HTERT RPE-1 (cell line): ENCODE measurements around the gene ZBTB7B.

Experiments used
- in situ Hi-C: fragments of 300-500 bp; cut with MboI; formaldehyde crosslinking; loops from 4 replicates; pipeline ENCODE4 v1.14.3; 2020; ENCODE audit warnings: low sequenced_read_pairs

ZBTB7B gene

DNA sequence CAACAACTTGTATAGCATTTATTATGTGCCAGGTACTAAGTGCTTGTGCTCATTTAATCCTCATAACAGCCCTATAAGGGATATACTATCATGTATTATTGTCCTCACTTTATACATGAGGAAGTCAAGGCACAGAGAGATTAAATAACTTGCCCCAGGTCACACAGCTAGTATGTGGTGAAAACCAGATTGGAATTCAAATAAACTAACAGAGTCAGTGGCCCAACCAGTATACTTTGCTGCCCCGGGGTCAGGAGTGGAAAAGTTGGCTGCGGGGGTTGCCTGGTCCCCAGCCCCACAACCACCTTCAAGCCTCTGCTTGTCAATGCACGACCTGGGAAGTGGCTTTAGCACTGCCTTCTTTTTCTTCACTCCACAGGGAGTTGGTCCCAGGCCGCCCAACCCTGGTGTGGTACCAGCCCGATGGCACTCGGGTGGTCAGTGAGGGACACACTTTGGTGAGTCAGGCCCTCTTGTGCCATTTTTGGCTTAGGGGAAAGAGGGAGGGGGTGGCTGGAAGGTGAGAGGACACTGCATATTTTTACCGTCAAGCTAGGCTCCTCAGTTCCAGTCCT lies 51.0 kb downstream of the ZBTB7B start:
- in situ Hi-C loops: no loop called here

DNA sequence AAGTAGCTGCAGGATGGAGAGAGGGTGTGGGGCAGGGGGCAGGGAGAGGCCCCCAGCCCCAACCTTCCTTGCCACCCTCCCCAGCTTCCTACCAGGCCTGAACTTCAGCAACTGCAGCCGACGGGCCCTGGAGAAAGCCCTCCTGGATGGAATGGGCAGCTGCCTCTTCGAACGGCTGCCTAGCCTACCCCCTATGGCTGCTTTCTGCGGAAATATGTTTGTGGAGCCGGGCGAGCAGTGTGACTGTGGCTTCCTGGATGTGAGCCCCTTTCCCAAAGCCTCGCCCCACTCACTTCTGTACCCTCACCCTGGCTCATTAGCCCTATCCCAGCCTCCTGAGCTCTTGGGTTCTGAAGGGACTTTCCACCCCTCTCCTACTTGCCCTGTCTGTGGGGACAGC lies 54.5 kb downstream of the ZBTB7B start:
- in situ Hi-C loops: no loop called here

DNA sequence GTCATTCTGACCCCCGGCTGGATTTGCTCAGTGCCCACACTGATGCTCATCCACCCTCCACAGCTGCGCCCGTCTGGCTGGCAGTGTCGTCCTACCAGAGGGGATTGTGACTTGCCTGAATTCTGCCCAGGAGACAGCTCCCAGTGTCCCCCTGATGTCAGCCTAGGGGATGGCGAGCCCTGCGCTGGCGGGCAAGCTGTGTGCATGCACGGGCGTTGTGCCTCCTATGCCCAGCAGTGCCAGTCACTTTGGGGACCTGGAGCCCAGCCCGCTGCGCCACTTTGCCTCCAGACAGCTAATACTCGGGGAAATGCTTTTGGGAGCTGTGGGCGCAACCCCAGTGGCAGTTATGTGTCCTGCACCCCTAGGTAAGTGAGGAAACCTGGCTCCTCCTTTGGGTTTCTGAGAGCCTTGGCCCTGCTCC lies 55.2 kb downstream of the ZBTB7B start:
- in situ Hi-C loops: no loop called here

DNA sequence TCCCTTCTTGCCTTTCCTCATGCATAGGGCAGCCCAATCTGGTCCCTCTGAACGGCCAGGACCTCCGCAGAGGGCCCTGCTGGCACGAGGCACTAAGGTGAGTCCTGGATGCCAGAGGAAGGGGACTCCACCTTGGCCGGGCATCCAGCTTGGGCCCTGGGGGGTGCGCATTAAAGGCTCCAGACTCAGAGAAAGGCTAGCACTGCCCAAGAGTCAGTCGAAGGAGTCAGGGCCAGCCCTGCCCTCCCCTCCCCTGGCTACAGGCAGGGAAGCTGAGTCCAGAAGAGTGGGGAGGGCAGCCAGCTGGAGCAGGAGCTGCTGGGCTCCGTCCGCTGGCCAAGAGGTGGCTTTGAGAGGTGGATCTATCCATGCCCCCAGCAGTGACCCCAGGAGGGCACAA lies 58.1 kb downstream of the ZBTB7B start:
- in situ Hi-C loops: no loop called here

DNA sequence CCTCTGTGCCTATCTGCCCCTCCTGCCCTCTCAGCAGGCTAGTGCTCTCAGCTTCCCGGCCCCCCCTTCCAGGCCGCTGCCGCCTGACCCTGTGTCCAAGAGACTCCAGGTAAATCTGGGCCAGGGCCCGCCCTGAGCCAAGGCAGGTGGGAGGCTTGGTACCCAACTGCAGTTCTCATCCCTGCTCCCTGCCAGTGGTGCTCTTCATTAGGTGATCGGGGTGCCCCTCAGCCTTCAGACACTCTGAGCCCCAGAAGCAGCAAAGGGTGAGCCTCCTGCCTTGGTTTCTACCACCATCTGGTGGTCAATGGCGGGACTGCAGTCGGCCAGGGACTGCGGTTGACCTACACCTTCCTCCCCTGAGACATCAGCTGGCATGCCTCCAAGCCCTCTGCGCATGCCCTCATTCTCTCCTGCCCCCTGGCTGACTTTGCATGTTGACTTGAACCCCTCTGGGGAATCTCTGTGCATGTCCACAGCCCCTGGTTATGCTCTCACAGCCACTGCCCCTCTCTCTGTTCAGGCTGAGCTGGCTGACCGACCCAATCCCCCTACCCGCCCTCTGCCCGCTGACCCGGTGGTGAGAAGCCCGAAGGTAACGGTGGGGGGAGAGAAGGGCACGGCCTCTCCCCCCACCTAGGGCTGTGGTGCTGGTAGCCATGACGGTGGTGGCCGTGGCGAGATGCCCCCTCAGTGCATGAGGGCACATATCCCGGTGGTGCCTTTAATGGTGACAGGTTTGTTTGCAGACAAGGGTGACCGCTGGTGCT lies 59.0 kb downstream of the ZBTB7B start:
- in situ Hi-C loops: no loop called here

DNA sequence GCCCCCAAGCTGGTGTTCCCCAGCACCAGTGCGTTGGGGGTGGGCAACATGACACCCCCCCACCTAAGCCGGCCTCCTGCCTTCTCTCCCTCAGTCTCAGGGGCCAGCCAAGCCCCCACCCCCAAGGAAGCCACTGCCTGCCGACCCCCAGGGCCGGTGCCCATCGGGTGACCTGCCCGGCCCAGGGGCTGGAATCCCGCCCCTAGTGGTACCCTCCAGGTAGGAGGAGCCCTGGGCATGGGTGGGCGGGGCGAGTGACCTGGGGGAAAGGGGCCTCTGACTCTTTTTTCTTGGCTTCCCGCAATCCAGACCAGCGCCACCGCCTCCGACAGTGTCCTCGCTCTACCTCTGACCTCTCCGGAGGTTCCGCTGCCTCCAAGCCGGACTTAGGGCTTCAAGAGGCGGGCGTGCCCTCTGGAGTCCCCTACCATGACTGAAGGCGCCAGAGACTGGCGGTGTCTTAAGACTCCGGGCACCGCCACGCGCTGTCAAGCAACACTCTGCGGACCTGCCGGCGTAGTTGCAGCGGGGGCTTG lies 59.6 kb downstream of the ZBTB7B start:
- in situ Hi-C loops: no loop called here

DNA sequence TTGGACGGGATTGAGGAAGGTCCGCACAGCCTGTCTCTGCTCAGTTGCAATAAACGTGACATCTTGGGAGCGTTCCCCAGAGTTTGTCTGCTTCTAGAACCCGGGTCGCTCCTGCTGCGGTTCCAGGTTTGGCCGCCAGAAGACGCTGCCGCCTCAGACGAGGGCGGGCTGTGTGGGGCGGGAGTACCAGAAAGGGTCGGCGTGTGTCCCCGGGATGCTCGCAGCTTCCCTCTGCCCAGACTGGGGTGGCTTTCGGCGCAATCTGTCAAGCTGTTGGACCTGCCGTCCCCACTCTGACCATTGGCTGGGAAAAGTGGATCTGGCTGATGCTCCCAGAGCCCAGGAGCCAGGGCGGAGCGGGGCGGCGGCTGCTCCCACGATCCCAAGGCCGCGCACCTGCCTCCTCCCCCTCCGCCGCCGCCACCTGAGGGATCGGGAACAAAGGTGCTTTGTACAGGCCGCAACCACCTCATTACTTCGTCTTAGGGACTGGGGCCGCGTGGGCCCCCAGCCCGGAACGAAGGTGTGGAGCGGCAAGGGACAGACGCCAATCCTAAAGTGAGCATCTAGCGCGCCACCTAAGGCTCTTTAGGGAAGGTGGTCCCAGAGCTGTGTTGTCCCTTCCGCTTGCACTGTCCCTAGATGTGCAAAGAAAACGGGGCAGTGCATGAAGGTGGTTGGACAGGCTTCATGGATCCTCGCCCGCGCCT lies 60.3 kb downstream of the ZBTB7B start:
- in situ Hi-C loops: no loop called here

DNA sequence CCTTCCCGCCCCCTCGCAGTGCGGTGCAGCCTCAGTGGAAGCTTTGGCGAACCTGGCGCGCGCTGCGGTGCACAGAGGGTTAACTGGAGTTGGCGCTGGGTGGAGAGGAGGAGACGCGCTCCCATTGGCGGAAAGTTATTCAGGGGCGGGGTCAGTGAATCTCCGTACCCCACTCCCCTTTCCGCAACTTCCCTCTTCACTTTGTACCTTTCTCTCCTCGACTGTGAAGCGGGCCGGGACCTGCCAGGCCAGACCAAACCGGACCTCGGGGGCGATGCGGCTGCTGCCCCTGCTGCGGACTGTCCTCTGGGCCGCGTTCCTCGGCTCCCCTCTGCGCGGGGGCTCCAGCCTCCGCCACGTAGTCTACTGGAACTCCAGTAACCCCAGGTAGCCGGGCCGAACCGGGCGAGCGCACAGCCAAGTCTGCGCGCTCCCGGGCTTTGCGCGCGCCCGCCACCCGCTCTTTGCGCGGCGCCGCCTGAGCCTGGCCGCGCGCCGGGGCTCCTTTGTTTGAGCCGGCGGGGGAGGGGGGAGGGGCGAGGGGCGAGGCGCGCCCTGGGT lies 61.0 kb downstream of the ZBTB7B start, which contains the start of gene EFNA4:
Gene EFNA4 (plus strand): TSS at position 191 of the 561 bp plus-strand sequence. CDS start 84 bp downstream, at position 275.
- in situ Hi-C loops: no loop called here

DNA sequence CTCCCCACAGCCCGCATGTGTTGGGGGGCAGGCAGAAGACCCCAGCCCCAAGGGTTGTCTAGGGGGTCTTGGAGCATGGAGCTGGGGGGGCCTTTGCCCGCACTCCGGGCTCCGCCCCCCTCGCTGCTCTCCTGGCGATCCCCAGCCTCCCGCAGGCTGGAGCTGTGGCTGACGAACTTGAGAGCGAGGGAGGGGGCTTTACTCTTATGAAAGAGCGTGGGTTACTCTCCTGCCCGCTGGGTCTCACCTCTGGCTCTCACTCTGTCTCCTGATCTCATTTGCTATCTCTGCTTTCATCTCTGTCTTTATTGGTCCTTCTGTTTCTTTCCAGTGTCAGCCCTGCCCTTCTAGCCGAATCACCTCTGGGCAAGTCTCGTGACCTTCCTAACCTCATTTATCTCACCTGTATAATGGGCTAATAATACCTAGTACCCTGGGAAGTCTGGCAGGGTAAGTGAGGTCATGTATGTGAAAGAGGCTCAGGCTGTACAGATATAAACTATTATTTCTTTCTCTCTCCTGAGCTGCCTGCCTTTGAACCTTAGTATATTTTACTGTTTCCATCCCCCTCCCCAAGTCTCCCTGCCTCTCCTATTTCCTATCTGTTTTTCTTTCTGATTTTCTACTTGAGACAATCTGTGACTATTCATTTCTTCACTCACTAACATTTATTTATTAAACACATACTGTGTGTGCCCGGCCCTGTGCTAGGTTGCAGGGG lies 61.7 kb downstream of the ZBTB7B start:
- in situ Hi-C loops: no loop called here

DNA sequence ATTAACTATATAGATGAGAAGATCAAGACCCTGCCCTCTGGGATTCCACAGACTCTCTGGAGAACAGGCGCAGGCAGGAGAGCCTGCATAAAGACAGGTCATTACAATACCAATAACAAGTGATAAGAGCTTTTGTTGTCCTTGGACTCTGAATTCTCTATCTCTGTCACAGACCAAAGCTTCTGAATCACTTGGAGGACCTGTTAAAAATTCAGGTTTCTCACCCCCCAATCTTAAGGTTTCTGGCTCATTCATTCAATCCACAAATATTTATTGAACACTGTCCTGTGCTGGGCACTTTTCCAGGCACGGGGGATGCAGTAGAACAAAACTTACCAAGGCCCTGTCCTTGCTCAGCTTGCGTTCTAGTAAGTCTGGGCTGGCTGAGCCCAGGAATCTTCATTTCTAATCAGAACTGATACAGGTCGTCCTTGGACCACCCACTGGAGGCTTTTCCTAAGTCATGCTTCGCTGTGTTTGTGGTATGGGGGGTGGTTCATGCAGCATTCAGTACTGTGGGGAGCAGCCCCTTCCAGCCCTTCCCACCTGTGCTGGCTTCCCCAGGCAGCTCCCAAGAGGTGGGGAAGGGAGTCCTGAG lies 62.3 kb downstream of the ZBTB7B start:
- in situ Hi-C loops: no loop called here

DNA sequence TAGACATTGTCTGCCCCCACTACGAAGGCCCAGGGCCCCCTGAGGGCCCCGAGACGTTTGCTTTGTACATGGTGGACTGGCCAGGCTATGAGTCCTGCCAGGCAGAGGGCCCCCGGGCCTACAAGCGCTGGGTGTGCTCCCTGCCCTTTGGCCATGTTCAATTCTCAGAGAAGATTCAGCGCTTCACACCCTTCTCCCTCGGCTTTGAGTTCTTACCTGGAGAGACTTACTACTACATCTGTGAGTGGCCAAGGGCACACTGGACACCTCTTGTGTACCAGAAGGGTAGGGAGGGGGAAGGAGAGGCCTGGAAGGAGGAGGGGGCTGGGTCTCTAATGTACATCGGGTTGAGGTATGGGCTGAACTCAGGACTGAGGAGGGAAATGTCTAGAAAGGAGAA lies 64.2 kb downstream of the ZBTB7B start:
- in situ Hi-C loops: no loop called here
